Ishikawa (cell line): ENCODE results near the gene STAP2.

Source experiments
- CEBPB ChIP-seq: IDR thresholded peaks from 2 replicates; pipeline ENCODE4 v1.6.1; 2012
- CREB1 ChIP-seq: IDR thresholded peaks from 2 replicates; pipeline ENCODE4 v1.6.1; 2012; ENCODE audit warnings: low read depth
- EGR1 ChIP-seq: IDR thresholded peaks from 2 replicates; pipeline ENCODE4 v1.6.1; 2012
- EP300 ChIP-seq: IDR thresholded peaks from 2 replicates; pipeline ENCODE4 v1.6.1; 2012; ENCODE audit warnings: borderline replicate concordance
- FOXM1 ChIP-seq: IDR thresholded peaks from 2 replicates; pipeline ENCODE4 v1.6.1; 2012; ENCODE audit warnings: low read depth, borderline replicate concordance
- NFIC ChIP-seq: IDR thresholded peaks from 2 replicates; pipeline ENCODE4 v1.6.1; 2012
- RAD21 ChIP-seq: IDR thresholded peaks from 2 replicates; pipeline ENCODE4 v1.6.1; 2012; ENCODE audit warnings: low read depth
- TAF1 ChIP-seq: IDR thresholded peaks from 2 replicates; pipeline ENCODE4 v1.6.1; 2012; ENCODE audit warnings: low read depth, mild to moderate bottlenecking
- TCF12 ChIP-seq: IDR thresholded peaks from 2 replicates; pipeline ENCODE4 v1.6.1; 2012; ENCODE audit warnings: low read depth
- TEAD4 ChIP-seq: IDR thresholded peaks from 2 replicates; pipeline ENCODE4 v1.6.1; 2012
- YY1 ChIP-seq: IDR thresholded peaks from 2 replicates; pipeline ENCODE4 v1.6.1; 2012; ENCODE audit warnings: low read depth
- ZBTB7A ChIP-seq: IDR thresholded peaks from 2 replicates; pipeline ENCODE4 v1.6.1; 2012; ENCODE audit warnings: low read depth
- TF ChIP-seq, protein P1 (sequence below): IDR thresholded peaks from 2 replicates; pipeline ENCODE4 v1.6.1; 2012
- TF ChIP-seq, protein P2 (sequence below): IDR thresholded peaks from 2 replicates; pipeline ENCODE4 v1.6.1; 2012
- TF ChIP-seq, protein P3 (sequence below): IDR thresholded peaks from 2 replicates; pipeline ENCODE4 v1.6.1; 2012; ENCODE audit warnings: low read depth, mild to moderate bottlenecking

Gene STAP2

DNA sequence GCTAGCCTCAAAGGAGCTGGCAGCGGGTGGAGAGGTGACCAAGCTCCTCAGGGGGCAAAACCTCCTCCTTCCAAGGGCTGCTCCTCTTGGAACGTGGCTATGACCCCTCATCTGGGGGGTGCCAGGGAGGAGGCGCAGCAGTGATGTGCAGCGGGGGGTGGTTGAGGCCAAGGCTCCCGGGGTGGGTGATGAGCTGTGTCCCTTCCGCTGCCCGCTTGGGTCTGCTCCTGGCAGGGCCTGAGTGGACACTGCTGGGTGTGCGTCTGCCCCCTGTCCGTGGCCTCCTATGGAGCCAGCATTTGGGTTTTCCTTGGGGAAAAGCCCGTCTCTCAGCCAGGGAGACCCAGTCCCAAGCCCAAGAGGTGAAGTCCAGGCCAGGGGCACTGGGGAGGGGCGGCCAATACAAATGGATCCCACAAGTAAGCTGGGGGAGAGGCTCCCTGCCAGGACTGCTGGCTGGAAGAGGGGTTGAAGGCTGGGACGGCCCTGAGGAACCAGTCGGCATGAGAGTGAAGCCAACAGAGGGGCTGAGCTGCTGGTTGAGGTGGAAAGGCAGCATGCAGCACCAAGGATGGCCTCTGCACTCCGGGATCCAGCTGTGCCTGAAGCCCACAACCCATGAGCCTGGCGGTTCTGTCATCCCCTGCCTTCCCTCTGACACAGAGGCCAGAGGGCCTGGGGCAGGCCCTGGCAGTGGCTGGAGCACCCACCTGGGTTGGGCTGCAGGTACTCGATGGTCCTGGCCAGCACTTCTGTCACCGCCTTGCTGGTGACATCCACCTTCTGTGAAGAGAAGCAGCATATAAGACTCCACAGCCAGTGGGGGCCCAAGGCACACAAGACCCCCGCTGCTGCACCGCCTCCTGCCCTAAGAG is 27.4 kb upstream of the STAP2 start:
- no peak for TF ChIP-seq EP300
- TF ChIP-seq, protein P1, sequence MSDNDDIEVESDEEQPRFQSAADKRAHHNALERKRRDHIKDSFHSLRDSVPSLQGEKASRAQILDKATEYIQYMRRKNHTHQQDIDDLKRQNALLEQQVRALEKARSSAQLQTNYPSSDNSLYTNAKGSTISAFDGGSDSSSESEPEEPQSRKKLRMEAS, result no peak
- TF ChIP-seq CREB1, result no peak
- TF ChIP-seq TCF12, result no peak
- TF ChIP-seq CEBPB, result no peak
- TF ChIP-seq ZBTB7A, result no peak
- no peak for TF ChIP-seq RAD21
- TF ChIP-seq TEAD4, result no peak
- TF ChIP-seq NFIC, result no peak

DNA sequence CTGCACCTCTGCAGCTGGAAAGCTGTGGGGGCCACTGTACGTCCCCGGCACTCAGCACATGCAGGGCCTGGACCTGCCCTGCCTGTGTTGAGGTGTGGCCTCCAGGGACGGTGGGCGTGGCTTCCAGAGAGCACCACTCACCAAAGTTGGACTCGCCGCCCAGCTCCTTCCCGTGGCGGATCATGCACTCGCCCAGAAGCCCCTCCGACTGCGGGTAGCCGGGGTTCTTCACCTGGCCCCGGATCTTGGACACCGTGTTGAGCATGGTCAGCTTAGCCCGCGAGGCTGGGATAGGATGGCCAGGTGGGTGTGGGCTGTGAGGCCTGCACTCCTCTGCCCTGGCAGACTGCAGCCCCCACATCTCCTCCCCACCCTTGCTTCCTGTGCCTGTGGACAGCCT is 26.7 kb upstream of the STAP2 start:
- TF ChIP-seq YY1 (no peak), ZBTB7A (no peak), EP300 (no peak), TEAD4 (no peak), EGR1 (no peak)

DNA sequence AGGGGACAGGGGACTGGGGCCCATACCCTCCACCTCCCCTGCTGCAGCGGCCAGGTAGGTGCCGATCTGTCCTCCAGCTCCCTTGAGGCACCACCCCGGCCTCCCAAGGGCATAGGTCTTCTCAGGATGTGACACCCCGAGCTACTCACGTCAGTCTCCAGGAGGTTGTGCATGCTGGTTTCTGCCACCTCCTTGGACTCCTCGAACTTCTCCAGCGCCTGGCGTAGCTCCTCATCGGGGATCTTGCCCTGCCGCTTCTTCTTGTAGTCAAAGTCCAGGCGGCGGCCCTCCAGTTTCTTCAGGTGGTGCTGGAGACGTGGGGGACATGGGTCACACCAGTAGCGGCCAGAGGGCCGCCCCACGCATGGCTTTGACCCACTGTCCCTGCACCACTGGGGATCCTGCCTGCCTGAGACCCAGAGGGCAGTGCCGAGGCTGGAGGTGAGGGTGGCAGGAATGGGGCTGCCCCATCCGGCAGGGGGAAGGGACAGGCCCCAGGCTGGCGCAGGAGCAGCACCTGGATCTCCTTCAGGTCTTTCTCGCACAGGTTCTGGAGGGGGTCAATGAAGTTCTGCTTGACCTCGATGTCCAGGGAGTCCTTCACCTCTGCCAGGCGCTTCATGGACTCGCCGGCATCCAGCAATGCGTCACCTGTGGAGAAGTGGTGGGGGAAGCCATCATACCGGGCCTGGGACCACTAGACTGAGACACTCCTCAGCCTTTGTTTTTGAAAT is 25.1 kb upstream of the STAP2 start:
- TF ChIP-seq NFIC, result no peak
- TF ChIP-seq EGR1, result no peak
- no peak for TF ChIP-seq FOXM1
- TF ChIP-seq CREB1, result no peak
- TF ChIP-seq, protein P1, result no peak
- no peak for TF ChIP-seq RAD21
- TF ChIP-seq TCF12, result no peak
- TF ChIP-seq, protein P2, sequence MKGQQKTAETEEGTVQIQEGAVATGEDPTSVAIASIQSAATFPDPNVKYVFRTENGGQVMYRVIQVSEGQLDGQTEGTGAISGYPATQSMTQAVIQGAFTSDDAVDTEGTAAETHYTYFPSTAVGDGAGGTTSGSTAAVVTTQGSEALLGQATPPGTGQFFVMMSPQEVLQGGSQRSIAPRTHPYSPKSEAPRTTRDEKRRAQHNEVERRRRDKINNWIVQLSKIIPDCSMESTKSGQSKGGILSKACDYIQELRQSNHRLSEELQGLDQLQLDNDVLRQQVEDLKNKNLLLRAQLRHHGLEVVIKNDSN, result no peak
- no peak for TF ChIP-seq ZBTB7A
- TF ChIP-seq YY1, result no peak
- no peak for TF ChIP-seq TAF1
- no peak for TF ChIP-seq EP300
- no peak for TF ChIP-seq TEAD4
- no peak for TF ChIP-seq CEBPB

DNA sequence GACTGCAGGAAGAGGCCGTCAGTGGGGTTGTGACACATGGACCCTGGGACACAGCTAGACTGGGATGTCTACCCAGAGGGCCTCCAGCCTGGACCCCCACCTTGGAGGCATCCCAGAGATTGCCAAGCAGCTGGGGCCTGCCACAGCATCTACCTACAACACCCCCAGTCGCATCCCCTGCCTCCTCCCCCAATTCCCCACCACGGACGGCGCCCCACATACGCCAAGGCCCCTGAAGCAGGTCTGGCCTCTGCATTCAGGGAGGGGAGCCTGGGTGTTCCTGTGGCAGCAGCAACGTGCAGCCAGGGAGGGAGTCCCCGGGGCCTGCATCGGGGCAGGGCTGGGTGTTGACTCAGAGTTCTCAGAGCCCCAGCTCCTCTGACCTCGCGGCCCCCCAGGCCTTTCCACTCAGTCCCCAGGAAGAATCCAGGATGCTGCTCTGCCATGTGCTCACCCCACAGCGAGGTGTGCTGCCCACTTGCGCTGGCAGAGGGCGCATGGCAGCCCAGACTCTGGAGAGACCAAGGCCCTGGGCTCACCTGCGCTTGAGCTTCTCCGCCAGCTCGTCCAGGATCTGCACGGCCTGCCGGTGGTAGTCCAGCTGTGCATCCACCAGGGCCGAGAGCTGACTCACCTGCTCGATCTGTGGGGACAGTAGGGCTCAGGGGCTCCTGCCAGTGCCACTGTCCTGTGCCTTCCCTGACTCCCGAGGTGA is 24.4 kb upstream of the STAP2 start:
- no peak for TF ChIP-seq TCF12
- peak; percentile 27; the same call in 1 of the 2 replicates for TF ChIP-seq RAD21
- no peak for TF ChIP-seq TAF1

DNA sequence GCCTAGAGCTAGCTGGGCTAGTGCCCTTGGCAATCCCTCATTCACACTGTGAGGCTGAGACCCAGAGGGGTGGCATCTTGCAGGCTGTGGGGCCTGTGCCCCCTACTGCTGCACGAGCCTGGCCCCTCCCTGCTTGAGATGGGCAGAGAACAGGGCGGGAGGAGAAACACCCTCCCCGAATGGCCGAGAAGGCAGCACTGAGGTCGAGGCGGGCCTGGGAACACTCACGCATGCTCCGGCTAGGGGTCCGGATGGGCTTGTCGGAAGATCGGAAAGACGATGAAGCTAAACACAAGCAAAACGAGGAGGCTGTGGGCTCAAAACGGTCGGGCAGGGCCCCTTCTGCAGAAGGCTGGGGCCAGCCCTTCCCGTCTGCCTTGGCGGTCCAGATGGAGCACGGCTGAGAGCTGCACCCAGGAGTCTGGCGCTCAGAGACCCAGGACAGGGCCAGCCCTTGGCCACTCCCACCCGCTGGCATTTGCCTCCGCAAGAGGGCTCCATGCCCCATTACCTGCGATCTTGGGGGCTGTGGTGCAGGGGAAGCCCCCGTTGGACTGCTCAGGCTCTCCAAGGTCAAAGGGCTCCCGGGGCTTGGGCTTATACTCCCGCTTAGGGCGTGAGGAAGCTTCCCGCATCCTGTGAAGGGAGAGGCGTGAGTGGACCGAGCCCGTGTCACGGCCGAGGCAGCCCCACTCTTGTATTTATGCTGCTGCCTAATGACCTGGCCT is 23.6 kb upstream of the STAP2 start:
- TF ChIP-seq, protein P2, result no peak
- TF ChIP-seq, protein P1, result no peak
- no peak for TF ChIP-seq EP300

DNA sequence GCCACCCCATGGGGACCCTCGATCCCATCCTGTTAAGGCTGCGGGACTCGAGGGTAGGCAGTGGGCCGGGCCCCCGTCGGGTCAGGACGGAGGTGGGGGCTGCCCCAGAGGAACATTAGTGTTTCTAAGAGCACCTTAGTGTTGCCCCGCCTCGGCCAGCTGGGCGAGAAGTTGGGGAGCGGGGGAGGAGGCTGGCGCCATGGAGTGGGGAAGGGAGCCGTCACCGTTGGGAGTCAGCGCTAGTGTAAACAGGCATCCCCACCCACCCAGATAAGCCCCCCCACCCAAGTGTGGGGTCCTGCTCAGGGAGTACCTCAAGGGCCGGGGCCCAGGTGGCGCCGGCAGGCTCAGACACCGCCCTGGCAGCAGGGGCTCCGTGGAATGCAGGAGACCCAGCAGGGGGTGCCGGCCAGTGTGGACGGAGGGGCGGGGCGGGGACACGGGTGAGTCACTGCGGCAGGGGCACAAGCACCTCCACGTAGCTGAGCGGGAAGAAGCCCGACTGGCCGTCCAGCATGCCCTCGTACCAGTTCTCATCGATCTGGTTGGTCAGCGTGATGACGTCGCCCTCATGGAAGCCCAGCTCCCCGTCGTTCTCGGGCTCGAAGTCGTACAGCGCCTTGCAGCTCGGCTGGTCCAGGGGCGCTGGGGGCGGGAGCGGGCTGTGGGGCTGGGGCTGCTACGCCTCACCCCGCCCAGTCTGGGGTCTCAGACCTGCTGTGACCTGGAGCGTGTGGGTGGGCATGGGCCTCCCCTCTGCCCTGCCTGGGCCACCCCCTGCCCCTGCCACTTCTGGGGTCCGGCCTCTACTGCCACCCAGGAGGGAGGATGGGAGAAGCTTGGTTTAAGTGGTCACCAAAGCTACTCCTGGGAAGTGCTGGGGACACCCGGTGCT is 22.8 kb upstream of the STAP2 start:
- TF ChIP-seq TCF12, result peak; percentile 70
- TF ChIP-seq RAD21, result no peak
- peak; percentile 91 for TF ChIP-seq TEAD4
- TF ChIP-seq EP300, result peak; percentile 68; the same call in 1 of the 2 replicates
- no peak for TF ChIP-seq TAF1
- TF ChIP-seq CEBPB, result no peak
- peak; percentile 40; the same call in 1 of the 2 replicates for TF ChIP-seq CREB1
- TF ChIP-seq FOXM1, result no peak
- TF ChIP-seq EGR1, result 0 out of 2 replicates have a peak, but pooled peaks have one; percentile 6
- peak; percentile 91 for TF ChIP-seq ZBTB7A
- TF ChIP-seq YY1, result no peak
- TF ChIP-seq, protein P1, result peak; percentile 98
- peak; percentile 53; the same call in 1 of the 2 replicates for TF ChIP-seq NFIC
- TF ChIP-seq, protein P2, result no peak; the same call in 1 of the 2 replicates
- TF ChIP-seq, protein P3, sequence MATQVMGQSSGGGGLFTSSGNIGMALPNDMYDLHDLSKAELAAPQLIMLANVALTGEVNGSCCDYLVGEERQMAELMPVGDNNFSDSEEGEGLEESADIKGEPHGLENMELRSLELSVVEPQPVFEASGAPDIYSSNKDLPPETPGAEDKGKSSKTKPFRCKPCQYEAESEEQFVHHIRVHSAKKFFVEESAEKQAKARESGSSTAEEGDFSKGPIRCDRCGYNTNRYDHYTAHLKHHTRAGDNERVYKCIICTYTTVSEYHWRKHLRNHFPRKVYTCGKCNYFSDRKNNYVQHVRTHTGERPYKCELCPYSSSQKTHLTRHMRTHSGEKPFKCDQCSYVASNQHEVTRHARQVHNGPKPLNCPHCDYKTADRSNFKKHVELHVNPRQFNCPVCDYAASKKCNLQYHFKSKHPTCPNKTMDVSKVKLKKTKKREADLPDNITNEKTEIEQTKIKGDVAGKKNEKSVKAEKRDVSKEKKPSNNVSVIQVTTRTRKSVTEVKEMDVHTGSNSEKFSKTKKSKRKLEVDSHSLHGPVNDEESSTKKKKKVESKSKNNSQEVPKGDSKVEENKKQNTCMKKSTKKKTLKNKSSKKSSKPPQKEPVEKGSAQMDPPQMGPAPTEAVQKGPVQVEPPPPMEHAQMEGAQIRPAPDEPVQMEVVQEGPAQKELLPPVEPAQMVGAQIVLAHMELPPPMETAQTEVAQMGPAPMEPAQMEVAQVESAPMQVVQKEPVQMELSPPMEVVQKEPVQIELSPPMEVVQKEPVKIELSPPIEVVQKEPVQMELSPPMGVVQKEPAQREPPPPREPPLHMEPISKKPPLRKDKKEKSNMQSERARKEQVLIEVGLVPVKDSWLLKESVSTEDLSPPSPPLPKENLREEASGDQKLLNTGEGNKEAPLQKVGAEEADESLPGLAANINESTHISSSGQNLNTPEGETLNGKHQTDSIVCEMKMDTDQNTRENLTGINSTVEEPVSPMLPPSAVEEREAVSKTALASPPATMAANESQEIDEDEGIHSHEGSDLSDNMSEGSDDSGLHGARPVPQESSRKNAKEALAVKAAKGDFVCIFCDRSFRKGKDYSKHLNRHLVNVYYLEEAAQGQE, result no peak
